Ovary (tissue), 9 donors: Measurements from ENCODE around the gene KEL. TPM values are rescaled to one million over a fixed set of nuclear protein-coding genes. Genes with fewer than 3 reads are reported as not detected.

Source experiments
- DNase-seq, 5 donors: peaks; one replicate each; pipeline ENCODE4 v3.0.0-alpha.2; 2019 to 2020
- H3K27ac ChIP-seq, 2 donors: fragments of 200-600 bp; one replicate each; pipeline versions ENCODE4 v1.5.1 to v1.8.0; 2019 to 2022
- H3K27me3 ChIP-seq: fragments of 200-600 bp; one replicate; pipeline ENCODE4 v1.8.0; 2022
- H3K36me3 ChIP-seq: fragments of 200-600 bp; sonication (generic); one replicate; pipeline ENCODE4 v1.5.1; 2019
- H3K4me1 ChIP-seq: one replicate; pipeline ENCODE4 v1.8.1; 2013; ENCODE audit warnings: mild to moderate bottlenecking, moderate library complexity; ENCODE audit not compliant: insufficient read depth
- H3K4me3 ChIP-seq: fragments of 200-600 bp; sonication (generic); one replicate; pipeline ENCODE4 v1.5.1; 2017
- H3K9me3 ChIP-seq, 2 donors: fragments of 200-600 bp in 1 of 2; sonication (generic) in 1 of 2; one replicate each; pipeline versions ENCODE4 v1.5.1 to v1.8.1; 2013 to 2019; ENCODE audit warnings: mild to moderate bottlenecking in 1 of 2, moderate library complexity in 1 of 2
- EP300 ChIP-seq: sonication (generic); formaldehyde crosslinking; IDR thresholded peaks from one replicate; pipeline ENCODE4 v1.6.1; 2017; ENCODE audit warnings: antibody characterized with exemption
- POLR2A ChIP-seq: fragments of 450-650 bp; IDR thresholded peaks from one replicate; pipeline ENCODE4 v1.6.1; 2017; ENCODE audit warnings: antibody characterized with exemption, mild to moderate bottlenecking, moderate library complexity
- WGBS, 3 donors: extraction: QIAGEN DNeasy Blood & Tissue Kit in 1 of 3; methylation state at CpG; one replicate each; pipeline versions ENCODE4 v1.1.5 to v1.1.7; 2013 to 2017; 5-methylcytosine and 5-hydroxymethylcytosine counted together
- intact Hi-C, 4 donors: fragments of 100-400 bp; cut with DNase I; formaldehyde crosslinking; loops; one replicate each; pipeline versions ENCODE4 v1.11.0 to v1.15.1; 2022 to 2023
- polyA plus RNA-seq, 2 donors: library from polyadenylated mRNA; stranded (reverse); fragments of 200-250 nt in 1 of 2; fragments of 350-450 nt in 1 of 2; fragmentation: Illumina TruSeq in 1 of 2; extraction: RNeasy Lipid Tissue Mini Kit (QIAGEN cat#74804) in 1 of 2; gene quantifications; one replicate each; pipeline ENCODE4 v1.2.3, GENCODE V29; 2013 to 2014
- total RNA-seq, 7 donors: library from RNA; depleted of rRNA in 2 of 7; stranded (reverse); fragments of >200 nt in 2 of 7; fragmentation: NEBNext Ultra II Directional in 3 of 7; extraction: Animal tissue kit (Norgen Biotek cat#: 25700) in 3 of 7; gene quantifications; one replicate each; pipeline versions ENCODE4 v1.1.0 to v1.2.4, GENCODE V29; 2016 to 2023
- TF ChIP-seq, protein P1 (sequence below), 3 donors: fragments of 450-650 bp in 2 of 3; fragments of 200-600 bp in 1 of 3; IDR thresholded peaks; one replicate each; pipeline versions ENCODE4 v1.5.1 to v1.8.0; 2016 to 2022; ENCODE audit warnings: antibody characterized with exemption in 3 of 3, mild to moderate bottlenecking in 1 of 3
- donor health status: DM: no; HTN: no; CAD: no; lungs with moderate emphysema.
- donor health status: DM: no; HTN: no; CAD: no.
- donor health status: Bipolar disorder and iron deficiency.
- donor health status: DM: yes; HTN: yes; CAD: no.
- donor health status: DM: no; HTN: no; CAD: no.
- donor health status: DM: yes; HTN: yes; CAD: no.

Gene KEL
- total and polyA plus RNA-seq, 9 donors: 0.11 to 2.5 (median 0.54) TPM; not detected in 1

DNA sequence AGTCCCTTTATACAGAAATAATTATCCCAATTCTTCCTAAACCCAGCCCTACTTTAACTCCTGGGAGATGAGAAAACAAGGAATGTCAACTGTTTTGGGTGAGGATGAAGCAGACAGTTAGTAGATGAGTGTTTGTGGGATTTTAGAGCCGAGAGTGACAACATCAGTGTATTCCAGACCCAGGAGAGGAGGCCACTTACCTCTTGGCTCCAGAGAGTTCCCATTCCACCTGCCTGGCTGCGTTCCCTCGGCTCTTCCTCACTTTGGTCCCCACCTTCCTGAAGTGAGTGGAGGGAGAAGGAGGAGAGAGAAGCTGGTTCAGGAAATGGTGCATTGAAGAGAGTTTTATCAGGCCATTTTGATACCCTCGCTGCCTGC lies 579 bp downstream of the KEL start:
- H3K9me3 ChIP-seq: no peaks in the 10 kb centered on the region
- no peak for TF ChIP-seq POLR2A
- TF ChIP-seq, protein P1, sequence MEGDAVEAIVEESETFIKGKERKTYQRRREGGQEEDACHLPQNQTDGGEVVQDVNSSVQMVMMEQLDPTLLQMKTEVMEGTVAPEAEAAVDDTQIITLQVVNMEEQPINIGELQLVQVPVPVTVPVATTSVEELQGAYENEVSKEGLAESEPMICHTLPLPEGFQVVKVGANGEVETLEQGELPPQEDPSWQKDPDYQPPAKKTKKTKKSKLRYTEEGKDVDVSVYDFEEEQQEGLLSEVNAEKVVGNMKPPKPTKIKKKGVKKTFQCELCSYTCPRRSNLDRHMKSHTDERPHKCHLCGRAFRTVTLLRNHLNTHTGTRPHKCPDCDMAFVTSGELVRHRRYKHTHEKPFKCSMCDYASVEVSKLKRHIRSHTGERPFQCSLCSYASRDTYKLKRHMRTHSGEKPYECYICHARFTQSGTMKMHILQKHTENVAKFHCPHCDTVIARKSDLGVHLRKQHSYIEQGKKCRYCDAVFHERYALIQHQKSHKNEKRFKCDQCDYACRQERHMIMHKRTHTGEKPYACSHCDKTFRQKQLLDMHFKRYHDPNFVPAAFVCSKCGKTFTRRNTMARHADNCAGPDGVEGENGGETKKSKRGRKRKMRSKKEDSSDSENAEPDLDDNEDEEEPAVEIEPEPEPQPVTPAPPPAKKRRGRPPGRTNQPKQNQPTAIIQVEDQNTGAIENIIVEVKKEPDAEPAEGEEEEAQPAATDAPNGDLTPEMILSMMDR (IDR thresholded peaks at IDR 0.05): no peak
- H3K4me3 ChIP-seq: no peak overlapping the region
- H3K36me3 ChIP-seq: no peaks in the 10 kb centered on the region
- intact Hi-C loops: no loop called here
- no peak overlapping the region for H3K27ac ChIP-seq
- 81 to 88% (median 83%) methylated on average over 4 of the region's 4 CpGs for WGBS, 3 donors
- no peak for DNase-seq
- H3K27me3 ChIP-seq: no peaks in the 10 kb centered on the region
- no peaks in the 10 kb centered on the region for H3K4me1 ChIP-seq

DNA sequence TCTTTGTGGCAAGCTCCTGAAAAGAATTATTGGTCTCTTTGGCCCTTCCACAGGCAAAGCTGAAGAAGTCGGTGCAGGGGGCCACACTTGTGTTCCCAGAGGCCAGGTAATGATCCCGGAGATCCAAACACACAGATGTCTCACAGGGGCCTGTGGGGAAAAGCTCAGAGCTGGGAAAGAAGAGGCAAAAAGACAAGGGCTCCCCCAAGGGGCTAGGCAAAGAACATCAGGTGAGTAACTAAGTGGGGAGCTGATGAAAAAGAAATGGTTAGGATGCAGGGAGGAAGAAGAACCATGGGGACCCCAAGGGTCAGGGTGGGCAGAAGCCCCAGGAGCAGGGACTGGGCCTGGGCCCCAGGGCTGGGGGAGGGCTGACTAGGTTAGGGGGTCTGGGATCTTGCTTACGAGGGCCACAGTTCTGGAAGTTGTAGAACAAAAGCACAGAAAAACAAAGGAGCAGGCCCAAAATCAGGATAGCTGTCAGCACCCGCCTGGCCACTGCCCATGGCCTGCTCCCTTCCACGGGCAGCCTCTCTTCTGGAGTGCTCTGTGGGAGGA lies 1.1 kb downstream of the KEL start:
- Histone ChIP-seq H3K27me3 (no peaks in the 10 kb centered on the region), H3K4me3 (no peak overlapping the region), H3K9me3 (no peaks in the 10 kb centered on the region), H3K4me1 (no peaks in the 10 kb centered on the region), H3K27ac (no peak overlapping the region), H3K36me3 (no peaks in the 10 kb centered on the region)
- no peak for DNase-seq
- intact Hi-C loops: no loop called here
- no peak for TF ChIP-seq POLR2A
- TF ChIP-seq, protein P1 (IDR thresholded peaks at IDR 0.05): no peak
- no peak for TF ChIP-seq EP300
- 79 to 83% (median 81%) methylated on average over 5 of the region's 5 CpGs for WGBS, 3 donors

DNA sequence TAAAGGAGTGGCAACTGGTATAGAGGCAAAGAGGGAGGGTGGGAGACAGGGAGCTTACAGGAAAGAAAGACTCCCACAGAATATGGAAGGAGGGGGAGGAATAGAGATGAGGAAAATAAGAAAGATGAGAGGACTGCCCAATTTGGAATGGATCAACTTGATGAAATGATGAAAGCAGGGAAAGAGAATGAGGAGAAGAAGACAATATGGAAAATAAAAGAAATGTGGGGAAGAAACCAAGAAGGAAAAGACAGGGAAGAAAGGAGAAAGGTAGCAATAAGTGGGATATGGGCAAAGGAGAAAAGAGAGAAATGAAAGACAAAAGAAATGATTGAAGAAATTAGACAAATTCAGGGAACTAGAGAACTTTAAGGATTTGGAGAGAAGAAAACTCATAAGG lies 3.0 kb downstream of the KEL start:
- intact Hi-C loops: no loop called here
- Histone ChIP-seq H3K9me3 (no peaks in the 10 kb centered on the region), H3K27me3 (no peaks in the 10 kb centered on the region), H3K36me3 (no peaks in the 10 kb centered on the region), H3K4me1 (no peaks in the 10 kb centered on the region), H3K4me3 (no peak overlapping the region), H3K27ac (no peak overlapping the region)
- no peak for DNase-seq
- TF ChIP-seq POLR2A (no peak), EP300 (no peak)
- TF ChIP-seq, protein P1 (IDR thresholded peaks at IDR 0.05): no peak

DNA sequence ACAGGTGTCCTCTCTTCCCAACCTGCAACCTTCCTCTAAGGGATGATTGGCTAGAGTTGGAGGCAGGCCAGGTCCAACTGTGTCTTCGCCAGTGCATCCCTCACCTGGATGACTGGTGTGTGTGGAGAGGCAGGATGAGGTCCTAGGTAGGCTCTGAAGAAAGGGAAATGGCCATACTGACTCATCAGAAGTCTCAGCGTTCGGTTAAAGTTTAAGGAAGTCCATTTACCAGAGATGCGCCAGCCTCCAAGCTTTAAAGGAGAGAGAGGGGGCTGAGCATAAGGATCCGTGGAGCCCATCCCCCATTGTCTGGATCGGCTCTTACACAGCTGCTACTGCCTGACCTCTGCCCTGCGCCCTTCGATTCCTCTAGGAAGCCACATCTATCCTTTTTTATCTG lies 4.4 kb downstream of the KEL start:
- 68 to 77% (median 75%) methylated on average over 8 of the region's 8 CpGs for WGBS, 3 donors
- Histone ChIP-seq H3K27ac (no peak overlapping the region), H3K27me3 (no peaks in the 10 kb centered on the region), H3K9me3 (no peaks in the 10 kb centered on the region), H3K4me1 (no peaks in the 10 kb centered on the region), H3K4me3 (no peak overlapping the region), H3K36me3 (no peaks in the 10 kb centered on the region)
- DNase-seq: no peak
- TF ChIP-seq POLR2A (no peak), EP300 (no peak)
- TF ChIP-seq, protein P1 (IDR thresholded peaks at IDR 0.05): no peak
- intact Hi-C loops: no loop called here
